ENCODE results near the gene SHOC1.

The SHOC1 gene

DNA sequence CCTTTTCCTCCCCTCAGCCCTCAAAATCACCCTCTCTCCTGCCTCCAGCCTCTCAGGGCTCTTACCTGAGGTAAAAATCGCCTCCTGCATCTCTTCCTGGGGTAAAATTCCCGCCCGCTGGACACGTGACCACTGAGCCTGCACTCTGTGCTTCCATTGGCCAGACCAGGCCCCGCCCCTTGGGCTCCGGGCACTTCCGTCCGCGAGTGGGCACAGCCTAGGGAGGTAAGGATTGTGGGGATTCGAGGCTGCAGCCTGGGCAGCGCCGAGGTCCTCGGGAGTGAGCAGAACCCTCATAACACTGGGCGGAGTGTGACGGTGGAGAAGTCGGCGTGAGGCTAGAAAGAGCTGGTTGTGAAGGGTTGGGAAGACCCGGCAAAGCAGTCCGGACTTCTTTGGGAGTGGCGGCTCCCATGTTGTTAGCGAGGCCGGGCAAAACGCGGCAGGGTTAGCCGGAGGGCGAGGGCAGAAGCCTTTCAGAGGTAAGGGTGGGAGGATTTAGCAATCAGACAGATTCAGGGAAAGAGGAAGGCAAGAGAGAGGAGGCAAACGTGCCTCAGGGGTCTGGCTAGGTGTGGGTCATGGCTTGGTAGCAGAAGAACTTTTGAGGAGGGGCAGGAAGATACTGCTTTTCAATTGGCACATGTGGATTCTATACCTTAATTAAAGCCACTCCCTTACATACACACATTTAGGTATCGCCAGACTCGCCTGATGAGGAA lies at the start of gene SHOC1:
TSS of gene SHOC1 (minus strand) at position 103 of the 722 bp plus-strand sequence. CDS start 3,519 bp downstream, outside the sequence.
- H3K4me3 ChIP-seq (ENCODE audit: low read depth, low read length), result no peak within 1 kb of the TSS
- H3K4me1 ChIP-seq (ENCODE audit: control insufficient read depth, insufficient read depth, low read length), result no peaks in the 10 kb centered on the region
- H3K9me3 ChIP-seq (ENCODE audit: control insufficient read depth, insufficient read depth, low read length), result no peaks in the 10 kb centered on the region
- no peak within 1 kb of the TSS for H3K9ac ChIP-seq (ENCODE audit: low read depth, low read length)
- no peaks in the 10 kb centered on the region for H3K27me3 ChIP-seq (ENCODE audit: control insufficient read depth, insufficient read depth, low read length)
- H3K36me3 ChIP-seq (ENCODE audit: control insufficient read depth, insufficient read depth, low read length), result no peaks in the 10 kb centered on the region
- no peak within 1 kb of the TSS for H3K27ac ChIP-seq (ENCODE audit: low read depth, low read length)

DNA sequence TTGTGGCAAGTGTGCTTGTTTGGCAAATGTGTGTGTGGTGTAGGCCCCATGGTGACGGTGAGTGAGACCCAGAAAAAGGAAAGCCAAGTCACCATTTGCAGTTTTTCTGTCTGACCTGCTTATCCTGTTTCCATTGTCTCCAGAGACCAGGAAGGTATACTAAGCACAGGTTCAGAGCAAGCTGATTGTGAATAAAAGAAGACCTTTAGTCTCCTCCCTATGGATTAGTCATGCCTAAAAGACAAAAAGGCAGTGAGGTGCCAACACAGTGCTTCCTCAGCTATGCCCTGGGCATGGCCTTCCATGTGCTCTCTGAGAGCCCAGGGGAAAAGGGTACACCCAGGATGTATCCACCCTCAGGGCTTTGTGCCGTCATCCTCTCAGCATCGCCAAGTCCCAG lies 49.2 kb upstream of the SHOC1 start:
- H3K27me3 ChIP-seq (ENCODE audit: control insufficient read depth, insufficient read depth, low read length), result no peaks in the 10 kb centered on the region
- no peak overlapping the region for H3K4me3 ChIP-seq (ENCODE audit: low read depth, low read length)
- H3K9ac ChIP-seq (ENCODE audit: low read depth, low read length), result no peak overlapping the region
- H3K36me3 ChIP-seq (ENCODE audit: control insufficient read depth, insufficient read depth, low read length), result no peaks in the 10 kb centered on the region
- no peak overlapping the region for H3K27ac ChIP-seq (ENCODE audit: low read depth, low read length)
- H3K9me3 ChIP-seq (ENCODE audit: control insufficient read depth, insufficient read depth, low read length), result no peaks in the 10 kb centered on the region
- no peaks in the 10 kb centered on the region for H3K4me1 ChIP-seq (ENCODE audit: control insufficient read depth, insufficient read depth, low read length)

- no peak overlapping the region for H3K27ac ChIP-seq (ENCODE audit: low read depth, low read length)
- H3K4me1 ChIP-seq (ENCODE audit: control insufficient read depth, insufficient read depth, low read length), result no peaks in the 10 kb centered on the region
- no peak overlapping the region for H3K9ac ChIP-seq (ENCODE audit: low read depth, low read length)
- no peaks in the 10 kb centered on the region for H3K9me3 ChIP-seq (ENCODE audit: control insufficient read depth, insufficient read depth, low read length)
- H3K4me3 ChIP-seq (ENCODE audit: low read depth, low read length), result no peak overlapping the region
- no peaks in the 10 kb centered on the region for H3K27me3 ChIP-seq (ENCODE audit: control insufficient read depth, insufficient read depth, low read length)
- H3K36me3 ChIP-seq (ENCODE audit: control insufficient read depth, insufficient read depth, low read length), result no peaks in the 10 kb centered on the region
Observed at GRCh38 chr9:111842313-111842712, 47.6 kb upstream of the SHOC1 start.

DNA sequence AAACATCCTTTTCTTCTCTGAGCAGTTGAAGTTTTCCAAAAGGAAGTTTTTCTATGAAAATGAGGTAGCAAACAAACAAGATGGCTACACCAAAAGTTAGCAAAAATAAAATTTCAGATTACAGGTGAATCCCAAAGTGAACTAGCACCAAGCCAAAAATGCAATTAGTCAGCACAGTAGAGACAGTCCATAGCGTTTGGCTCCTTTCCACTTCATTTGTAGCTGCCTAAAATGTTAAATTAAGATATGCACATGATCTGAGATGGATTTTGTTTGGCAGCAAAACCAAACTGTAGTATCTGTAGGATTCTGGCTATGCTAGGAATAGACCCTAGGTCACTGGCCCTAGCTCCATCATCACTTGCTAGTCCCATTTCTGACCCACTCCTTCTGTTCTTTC lies 45.7 kb upstream of the SHOC1 start:
- no peak overlapping the region for H3K27ac ChIP-seq (ENCODE audit: low read depth, low read length)
- no peak overlapping the region for H3K4me3 ChIP-seq (ENCODE audit: low read depth, low read length)
- no peak overlapping the region for H3K9ac ChIP-seq (ENCODE audit: low read depth, low read length)
- no peaks in the 10 kb centered on the region for H3K4me1 ChIP-seq (ENCODE audit: control insufficient read depth, insufficient read depth, low read length)
- H3K27me3 ChIP-seq (ENCODE audit: control insufficient read depth, insufficient read depth, low read length), result no peaks in the 10 kb centered on the region
- no peaks in the 10 kb centered on the region for H3K36me3 ChIP-seq (ENCODE audit: control insufficient read depth, insufficient read depth, low read length)
- H3K9me3 ChIP-seq (ENCODE audit: control insufficient read depth, insufficient read depth, low read length), result no peaks in the 10 kb centered on the region

DNA sequence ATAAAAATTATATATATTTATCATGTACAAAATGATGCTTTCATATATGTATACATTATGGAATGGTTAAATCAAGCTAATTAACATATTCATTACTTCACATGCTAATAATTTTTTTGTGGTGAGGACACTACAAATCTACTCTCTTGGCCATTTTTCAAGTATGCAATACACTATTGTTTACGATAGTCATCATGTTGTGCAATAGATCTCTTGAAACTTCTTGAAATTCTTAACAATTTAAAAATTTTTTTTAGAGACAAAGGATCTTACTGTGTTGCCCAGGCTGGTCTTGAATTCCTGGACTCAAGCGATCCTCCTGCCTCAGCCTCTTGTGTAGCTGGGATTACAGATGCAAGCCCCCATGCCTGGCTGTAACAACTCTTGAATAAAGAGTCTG lies 45.2 kb upstream of the SHOC1 start:
- no peaks in the 10 kb centered on the region for H3K4me1 ChIP-seq (ENCODE audit: control insufficient read depth, insufficient read depth, low read length)
- H3K27me3 ChIP-seq (ENCODE audit: control insufficient read depth, insufficient read depth, low read length), result no peaks in the 10 kb centered on the region
- H3K9me3 ChIP-seq (ENCODE audit: control insufficient read depth, insufficient read depth, low read length), result no peaks in the 10 kb centered on the region
- H3K36me3 ChIP-seq (ENCODE audit: control insufficient read depth, insufficient read depth, low read length), result no peaks in the 10 kb centered on the region
- no peak overlapping the region for H3K9ac ChIP-seq (ENCODE audit: low read depth, low read length)
- H3K4me3 ChIP-seq (ENCODE audit: low read depth, low read length), result no peak overlapping the region
- no peak overlapping the region for H3K27ac ChIP-seq (ENCODE audit: low read depth, low read length)

GRCh38 chr9:111839387-111839786 lies 44.6 kb upstream of the SHOC1 start:
- Histone ChIP-seq H3K9ac (ENCODE audit: low read depth, low read length) (no peak overlapping the region), H3K4me3 (ENCODE audit: low read depth, low read length) (no peak overlapping the region), H3K27me3 (ENCODE audit: control insufficient read depth, insufficient read depth, low read length) (no peaks in the 10 kb centered on the region), H3K36me3 (ENCODE audit: control insufficient read depth, insufficient read depth, low read length) (no peaks in the 10 kb centered on the region), H3K9me3 (ENCODE audit: control insufficient read depth, insufficient read depth, low read length) (no peaks in the 10 kb centered on the region), H3K27ac (ENCODE audit: low read depth, low read length) (no peak overlapping the region), H3K4me1 (ENCODE audit: control insufficient read depth, insufficient read depth, low read length) (no peaks in the 10 kb centered on the region)

DNA sequence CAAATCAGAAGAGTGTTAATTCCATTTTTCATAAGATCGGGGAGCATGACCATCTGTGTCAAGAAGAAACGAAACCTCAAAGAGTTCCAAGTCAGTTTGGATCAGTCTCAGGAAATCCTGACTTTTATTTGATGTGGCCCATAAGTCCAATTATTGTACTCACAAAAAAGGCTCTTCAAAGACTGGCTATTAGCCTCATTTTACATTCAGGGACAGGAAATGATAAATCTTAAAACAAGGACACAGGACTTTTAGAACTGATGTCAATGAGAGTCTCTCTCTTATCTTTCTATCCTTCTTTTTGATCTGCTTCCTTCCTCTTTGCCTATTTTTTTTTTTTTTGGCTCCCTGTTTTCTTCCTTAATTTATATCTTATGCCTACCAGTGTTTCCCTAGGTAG lies 43.7 kb upstream of the SHOC1 start:
- H3K27ac ChIP-seq (ENCODE audit: low read depth, low read length), result no peak overlapping the region
- no peak overlapping the region for H3K4me3 ChIP-seq (ENCODE audit: low read depth, low read length)
- no peaks in the 10 kb centered on the region for H3K9me3 ChIP-seq (ENCODE audit: control insufficient read depth, insufficient read depth, low read length)
- H3K9ac ChIP-seq (ENCODE audit: low read depth, low read length), result no peak overlapping the region
- no peaks in the 10 kb centered on the region for H3K36me3 ChIP-seq (ENCODE audit: control insufficient read depth, insufficient read depth, low read length)
- no peaks in the 10 kb centered on the region for H3K27me3 ChIP-seq (ENCODE audit: control insufficient read depth, insufficient read depth, low read length)
- no peaks in the 10 kb centered on the region for H3K4me1 ChIP-seq (ENCODE audit: control insufficient read depth, insufficient read depth, low read length)

DNA sequence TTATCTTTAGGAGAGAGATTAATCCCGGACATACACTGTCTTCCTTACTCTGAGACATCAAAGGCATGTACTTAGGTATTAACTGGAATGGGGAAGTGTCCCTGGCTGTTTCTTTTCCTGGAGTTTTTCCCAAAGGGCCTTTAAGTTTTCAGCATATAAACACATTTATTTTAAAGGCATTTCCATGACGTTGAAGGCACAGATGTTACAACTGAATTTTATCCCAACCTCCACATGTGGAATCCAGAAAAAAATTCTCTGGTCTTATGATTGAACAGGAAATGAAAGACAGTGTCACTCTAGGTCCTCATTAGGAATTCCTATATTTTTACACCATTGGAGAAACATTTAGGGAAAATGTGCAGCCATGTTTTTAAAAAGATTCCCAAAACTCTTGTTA lies 41.6 kb upstream of the SHOC1 start:
- Histone ChIP-seq H3K4me1 (ENCODE audit: control insufficient read depth, insufficient read depth, low read length) (no peaks in the 10 kb centered on the region), H3K9me3 (ENCODE audit: control insufficient read depth, insufficient read depth, low read length) (no peaks in the 10 kb centered on the region), H3K27me3 (ENCODE audit: control insufficient read depth, insufficient read depth, low read length) (no peaks in the 10 kb centered on the region), H3K36me3 (ENCODE audit: control insufficient read depth, insufficient read depth, low read length) (no peaks in the 10 kb centered on the region), H3K9ac (ENCODE audit: low read depth, low read length) (no peak overlapping the region), H3K27ac (ENCODE audit: low read depth, low read length) (no peak overlapping the region), H3K4me3 (ENCODE audit: low read depth, low read length) (no peak overlapping the region)

- Histone ChIP-seq H3K9me3 (ENCODE audit: control insufficient read depth, insufficient read depth, low read length) (no peaks in the 10 kb centered on the region), H3K36me3 (ENCODE audit: control insufficient read depth, insufficient read depth, low read length) (no peaks in the 10 kb centered on the region), H3K9ac (ENCODE audit: low read depth, low read length) (no peak overlapping the region), H3K27ac (ENCODE audit: low read depth, low read length) (no peak overlapping the region), H3K4me1 (ENCODE audit: control insufficient read depth, insufficient read depth, low read length) (no peaks in the 10 kb centered on the region), H3K4me3 (ENCODE audit: low read depth, low read length) (no peak overlapping the region), H3K27me3 (ENCODE audit: control insufficient read depth, insufficient read depth, low read length) (no peaks in the 10 kb centered on the region)
Observed at GRCh38 chr9:111833941-111834340, 39.2 kb upstream of the SHOC1 start.

DNA sequence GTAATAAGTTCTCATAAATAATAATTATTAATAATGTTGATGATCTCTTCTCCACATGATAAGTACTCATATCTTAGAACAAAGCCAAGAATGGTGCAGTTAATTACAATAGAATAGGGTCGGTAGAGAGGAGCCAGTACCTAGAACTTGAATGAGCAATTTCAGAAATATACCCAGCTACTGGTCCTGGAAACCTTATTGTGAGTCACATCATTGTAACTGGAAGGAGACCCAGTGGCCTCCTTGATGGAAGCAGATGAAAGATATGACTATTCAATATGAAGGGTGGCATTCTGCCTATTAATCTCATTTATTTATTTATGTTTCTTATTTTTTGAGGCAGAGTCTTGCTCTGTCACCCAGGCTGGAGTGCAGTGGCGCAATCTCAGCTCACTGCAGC lies 37.7 kb upstream of the SHOC1 start:
- Histone ChIP-seq H3K4me3 (ENCODE audit: low read depth, low read length) (no peak overlapping the region), H3K9me3 (ENCODE audit: control insufficient read depth, insufficient read depth, low read length) (no peaks in the 10 kb centered on the region), H3K4me1 (ENCODE audit: control insufficient read depth, insufficient read depth, low read length) (no peaks in the 10 kb centered on the region), H3K36me3 (ENCODE audit: control insufficient read depth, insufficient read depth, low read length) (no peaks in the 10 kb centered on the region), H3K27ac (ENCODE audit: low read depth, low read length) (no peak overlapping the region), H3K27me3 (ENCODE audit: control insufficient read depth, insufficient read depth, low read length) (no peaks in the 10 kb centered on the region), H3K9ac (ENCODE audit: low read depth, low read length) (no peak overlapping the region)

DNA sequence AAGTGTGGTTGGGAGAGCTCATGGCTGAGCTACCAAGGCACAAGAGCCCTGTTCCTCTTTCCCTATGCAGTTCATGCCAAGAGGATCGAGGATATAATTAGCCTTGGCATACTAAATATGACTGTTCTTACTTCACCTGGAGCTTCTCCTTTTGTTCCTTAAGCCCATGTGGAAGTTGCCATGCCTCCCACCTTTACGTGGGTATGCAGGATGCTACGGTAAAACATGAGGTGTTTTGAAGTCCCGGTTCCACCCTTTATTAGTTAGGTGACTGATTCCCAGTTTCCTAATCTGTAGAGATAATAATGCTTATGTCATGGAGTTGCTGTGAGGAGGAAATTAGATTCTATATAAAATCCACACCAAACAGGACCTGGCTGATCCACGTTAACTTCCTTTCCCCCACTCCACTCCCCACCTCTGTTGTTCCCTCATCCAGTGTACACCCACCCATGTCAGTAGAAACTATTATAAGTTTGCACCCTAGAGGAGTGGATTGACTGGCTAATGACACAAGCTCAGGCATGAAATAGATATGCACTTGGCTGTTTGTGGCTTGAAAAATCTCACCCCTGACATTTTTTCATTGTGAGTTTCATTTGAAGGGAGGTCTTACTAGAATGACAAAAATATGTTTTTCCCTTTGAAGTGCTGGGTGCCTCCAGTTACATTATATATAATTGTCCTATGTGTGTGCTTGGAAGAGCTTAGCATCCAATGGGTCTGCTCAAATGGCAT lies 36.8 kb upstream of the SHOC1 start:
- Histone ChIP-seq H3K36me3 (ENCODE audit: control insufficient read depth, insufficient read depth, low read length) (no peaks in the 10 kb centered on the region), H3K27ac (ENCODE audit: low read depth, low read length) (no peak overlapping the region), H3K9me3 (ENCODE audit: control insufficient read depth, insufficient read depth, low read length) (no peaks in the 10 kb centered on the region)

More for the DNA sequence above, 36.8 kb upstream of the SHOC1 start:
- no peak overlapping the region for H3K4me3 ChIP-seq (ENCODE audit: low read depth, low read length)
- H3K4me1 ChIP-seq (ENCODE audit: control insufficient read depth, insufficient read depth, low read length), result no peaks in the 10 kb centered on the region
- no peak overlapping the region for H3K9ac ChIP-seq (ENCODE audit: low read depth, low read length)
- H3K27me3 ChIP-seq (ENCODE audit: control insufficient read depth, insufficient read depth, low read length), result no peaks in the 10 kb centered on the region

Data from HUES48 (cell line).